Calu3 (cell line): ENCODE results near the gene USP17L27. TPM values are rescaled to one million over a fixed set of nuclear protein-coding genes. Genes with fewer than 3 reads are reported as not detected.
"Not testable (repeated sequence)": the region's sequence is repeated elsewhere in the genome, so short reads cannot be mapped to it uniquely, and the experiment has no call there.

Experiments
- Bru-seq: library from RNA; stranded (reverse); fragments of 400-500 nt; gene quantifications from one replicate; lab custom pipeline; 2021; lab: Mats Ljungman, UMichigan
- BruChase-seq, 2 experiments: library from RNA; stranded (reverse); fragments of 400-500 nt; gene quantifications; one replicate each; lab custom pipeline; 2021; lab: Mats Ljungman, UMichigan
- BruUV-seq: library from RNA; stranded (reverse); fragments of 400-500 nt; replicated peaks from 2 replicates; lab custom pipeline; 2021; lab: Mats Ljungman, UMichigan
- CTCF ChIA-PET: fragments of 300-600 bp; sonication (Branson Sonifier 250); formaldehyde crosslinking; loops from one replicate; lab custom pipeline; 2022; ENCODE audit warnings: antibody characterized with exemption; lab: Charles Lee
- DNase-seq: peaks from one replicate; pipeline ENCODE4 v3.0.0; 2022
- H3K27ac Mint-ChIP-seq: one replicate; pipeline ENCODE4 v1.8.0; 2022; ENCODE audit warnings: mixed read lengths; ENCODE audit not compliant: unreplicated experiment
- H3K27me3 Mint-ChIP-seq: one replicate; pipeline ENCODE4 v1.8.0; 2022; ENCODE audit warnings: mixed read lengths; ENCODE audit not compliant: unreplicated experiment
- H3K36me3 Mint-ChIP-seq: one replicate; pipeline ENCODE4 v1.8.0; 2022; ENCODE audit warnings: mild to moderate bottlenecking, moderate library complexity, mixed read lengths; ENCODE audit not compliant: insufficient read depth, unreplicated experiment
- H3K4me1 Mint-ChIP-seq: one replicate; pipeline ENCODE4 v1.8.0; 2022; ENCODE audit warnings: mild to moderate bottlenecking, low read depth, mixed read lengths; ENCODE audit not compliant: unreplicated experiment
- H3K4me3 Mint-ChIP-seq: one replicate; pipeline ENCODE4 v1.8.0; 2022; ENCODE audit warnings: mild to moderate bottlenecking, low read depth, moderate library complexity, mixed read lengths; ENCODE audit not compliant: unreplicated experiment
- H3K9me3 Mint-ChIP-seq: one replicate; pipeline ENCODE4 v1.8.0; 2022; ENCODE audit warnings: low read depth, mixed read lengths; ENCODE audit not compliant: unreplicated experiment
- intact Hi-C: fragments of 100-400 bp; cut with micrococcal nuclease; formaldehyde crosslinking; loops from one replicate; pipeline ENCODE4 v1.10.0; 2022; ENCODE audit not compliant: unreplicated experiment
- long read RNA-seq: library from polyadenylated mRNA; stranded (forward); transcript quantifications from one replicate; pipeline ENCODE4 v2.0.0, GENCODE V29; 2022
- total RNA-seq: library from RNA; stranded (reverse); gene quantifications from 2 replicates; pipeline ENCODE4 v1.2.3, GENCODE V29; 2022

The USP17L27 gene
- total RNA-seq: not detected in 2 replicates
- Bru-seq, nascent RNA: not detected
- not detected for BruChase-seq, experiment 1, labeled RNA remaining after a 6-hour chase
- BruChase-seq, experiment 2, labeled RNA remaining after a 2-hour chase: not detected
- long read RNA-seq: 0 reads

DNA sequence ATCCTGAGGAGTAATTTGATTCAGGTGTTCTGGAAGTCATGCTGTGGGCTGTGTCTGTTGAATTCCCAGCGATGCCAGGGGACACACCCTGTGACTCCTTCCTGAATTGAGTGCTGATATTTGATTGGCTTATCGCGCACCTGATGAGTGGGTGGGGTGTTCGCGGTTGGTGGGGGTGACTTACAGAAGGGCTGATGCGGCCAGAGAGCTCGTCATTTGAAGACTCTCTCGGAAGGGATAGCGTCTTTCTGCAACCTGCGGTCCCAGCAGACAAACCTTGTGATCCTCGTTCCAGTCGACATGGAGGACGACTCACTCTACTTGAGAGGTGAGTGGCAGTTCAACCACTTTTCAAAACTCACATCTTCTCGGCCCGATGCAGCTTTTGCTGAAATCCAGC lies at the start of gene USP17L27:
USP17L27 (plus strand) TSS at position 301 of the 400 bp plus-strand sequence; CDS start at position 301, 0 bp downstream.
- CTCF ChIA-PET, H3K36me3 Mint-ChIP-seq, intact Hi-C loops, H3K4me3 Mint-ChIP-seq, H3K4me1 Mint-ChIP-seq, H3K9me3 Mint-ChIP-seq, DNase-seq, H3K27me3 Mint-ChIP-seq, BruUV-seq, H3K27ac Mint-ChIP-seq: not testable (repeated sequence)

DNA sequence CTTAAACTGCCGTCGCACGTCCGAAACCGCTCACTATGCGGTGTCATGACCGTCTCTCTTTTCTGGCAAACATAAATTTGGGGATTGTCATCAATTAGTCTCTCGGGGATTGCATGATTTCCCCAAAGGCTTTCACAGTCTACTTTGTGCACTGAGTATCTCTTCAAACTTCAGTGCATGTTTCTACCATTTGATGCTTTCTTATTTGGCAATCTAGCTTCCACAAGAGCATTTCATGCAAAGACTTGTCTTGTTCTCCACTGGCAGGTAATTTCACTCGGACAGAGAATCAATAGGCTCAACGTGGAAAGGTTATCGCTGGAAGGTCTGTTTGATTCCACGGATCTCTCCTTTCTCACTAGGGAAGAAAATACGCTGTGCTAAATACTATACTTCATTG lies 19.8 kb upstream of the USP17L27 start:
- H3K36me3 Mint-ChIP-seq, H3K4me1 Mint-ChIP-seq, BruUV-seq, intact Hi-C loops, H3K27me3 Mint-ChIP-seq, H3K27ac Mint-ChIP-seq, DNase-seq, CTCF ChIA-PET, H3K9me3 Mint-ChIP-seq, H3K4me3 Mint-ChIP-seq: not testable (repeated sequence)

DNA sequence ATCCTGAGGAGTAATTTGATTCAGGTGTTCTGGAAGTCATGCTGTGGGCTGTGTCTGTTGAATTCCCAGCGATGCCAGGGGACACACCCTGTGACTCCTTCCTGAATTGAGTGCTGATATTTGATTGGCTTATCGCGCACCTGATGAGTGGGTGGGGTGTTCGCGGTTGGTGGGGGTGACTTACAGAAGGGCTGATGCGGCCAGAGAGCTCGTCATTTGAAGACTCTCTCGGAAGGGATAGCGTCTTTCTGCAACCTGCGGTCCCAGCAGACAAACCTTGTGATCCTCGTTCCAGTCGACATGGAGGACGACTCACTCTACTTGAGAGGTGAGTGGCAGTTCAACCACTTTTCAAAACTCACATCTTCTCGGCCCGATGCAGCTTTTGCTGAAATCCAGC lies 19.1 kb upstream of the USP17L27 start, which contains the start of gene USP17L24:
USP17L24 (plus strand) TSS at position 301 of the 400 bp plus-strand sequence; CDS start at position 301, 0 bp downstream.
- H3K4me1 Mint-ChIP-seq, DNase-seq, H3K4me3 Mint-ChIP-seq, H3K9me3 Mint-ChIP-seq, H3K27ac Mint-ChIP-seq, BruUV-seq, intact Hi-C loops, H3K27me3 Mint-ChIP-seq, H3K36me3 Mint-ChIP-seq, CTCF ChIA-PET: not testable (repeated sequence)

- H3K4me3 Mint-ChIP-seq, H3K27ac Mint-ChIP-seq, intact Hi-C loops, BruUV-seq, H3K27me3 Mint-ChIP-seq, H3K4me1 Mint-ChIP-seq, DNase-seq, H3K36me3 Mint-ChIP-seq, CTCF ChIA-PET, H3K9me3 Mint-ChIP-seq: not testable (repeated sequence)
Observed at GRCh38 chr4:9329611-9330010, 14.3 kb upstream of the USP17L27 start, which contains the start of gene USP17L25. USP17L25 (plus strand) TSS chr4:9329911; CDS start chr4:9329911, 0 bp downstream.

DNA sequence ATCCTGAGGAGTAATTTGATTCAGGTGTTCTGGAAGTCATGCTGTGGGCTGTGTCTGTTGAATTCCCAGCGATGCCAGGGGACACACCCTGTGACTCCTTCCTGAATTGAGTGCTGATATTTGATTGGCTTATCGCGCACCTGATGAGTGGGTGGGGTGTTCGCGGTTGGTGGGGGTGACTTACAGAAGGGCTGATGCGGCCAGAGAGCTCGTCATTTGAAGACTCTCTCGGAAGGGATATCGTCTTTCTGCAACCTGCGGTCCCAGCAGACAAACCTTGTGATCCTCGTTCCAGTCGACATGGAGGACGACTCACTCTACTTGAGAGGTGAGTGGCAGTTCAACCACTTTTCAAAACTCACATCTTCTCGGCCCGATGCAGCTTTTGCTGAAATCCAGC lies 9.6 kb upstream of the USP17L27 start, which contains the start of gene USP17L26:
USP17L26 (plus strand) TSS at position 301 of the 400 bp plus-strand sequence; CDS start at position 301, 0 bp downstream.
- intact Hi-C loops, H3K4me3 Mint-ChIP-seq, CTCF ChIA-PET, H3K36me3 Mint-ChIP-seq, H3K27ac Mint-ChIP-seq, BruUV-seq, H3K9me3 Mint-ChIP-seq, H3K4me1 Mint-ChIP-seq, DNase-seq, H3K27me3 Mint-ChIP-seq: not testable (repeated sequence)

DNA sequence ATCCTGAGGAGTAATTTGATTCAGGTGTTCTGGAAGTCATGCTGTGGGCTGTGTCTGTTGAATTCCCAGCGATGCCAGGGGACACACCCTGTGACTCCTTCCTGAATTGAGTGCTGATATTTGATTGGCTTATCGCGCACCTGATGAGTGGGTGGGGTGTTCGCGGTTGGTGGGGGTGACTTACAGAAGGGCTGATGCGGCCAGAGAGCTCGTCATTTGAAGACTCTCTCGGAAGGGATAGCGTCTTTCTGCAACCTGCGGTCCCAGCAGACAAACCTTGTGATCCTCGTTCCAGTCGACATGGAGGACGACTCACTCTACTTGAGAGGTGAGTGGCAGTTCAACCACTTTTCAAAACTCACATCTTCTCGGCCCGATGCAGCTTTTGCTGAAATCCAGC lies 4.8 kb upstream of the USP17L27 start, which contains the start of gene USP17L5:
USP17L5 (plus strand) TSS at position 301 of the 400 bp plus-strand sequence; CDS start at position 301, 0 bp downstream.
- H3K4me1 Mint-ChIP-seq, H3K4me3 Mint-ChIP-seq, CTCF ChIA-PET, DNase-seq, H3K27me3 Mint-ChIP-seq, BruUV-seq, intact Hi-C loops, H3K27ac Mint-ChIP-seq, H3K9me3 Mint-ChIP-seq, H3K36me3 Mint-ChIP-seq: not testable (repeated sequence)

DNA sequence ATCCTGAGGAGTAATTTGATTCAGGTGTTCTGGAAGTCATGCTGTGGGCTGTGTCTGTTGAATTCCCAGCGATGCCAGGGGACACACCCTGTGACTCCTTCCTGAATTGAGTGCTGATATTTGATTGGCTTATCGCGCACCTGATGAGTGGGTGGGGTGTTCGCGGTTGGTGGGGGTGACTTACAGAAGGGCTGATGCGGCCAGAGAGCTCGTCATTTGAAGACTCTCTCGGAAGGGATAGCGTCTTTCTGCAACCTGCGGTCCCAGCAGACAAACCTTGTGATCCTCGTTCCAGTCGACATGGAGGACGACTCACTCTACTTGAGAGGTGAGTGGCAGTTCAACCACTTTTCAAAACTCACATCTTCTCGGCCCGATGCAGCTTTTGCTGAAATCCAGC lies 4.6 kb downstream of the USP17L27 start, which contains the start of gene USP17L28:
USP17L28 (plus strand) TSS at position 301 of the 400 bp plus-strand sequence; CDS start at position 301, 0 bp downstream.
- H3K9me3 Mint-ChIP-seq: not testable (repeated sequence)

GRCh38 chr4:9350866-9351265 lies 6.9 kb downstream of the USP17L27 start:
- CTCF ChIA-PET, DNase-seq, BruUV-seq, H3K27ac Mint-ChIP-seq, H3K9me3 Mint-ChIP-seq, H3K27me3 Mint-ChIP-seq, H3K36me3 Mint-ChIP-seq, H3K4me1 Mint-ChIP-seq, intact Hi-C loops, H3K4me3 Mint-ChIP-seq: not testable (repeated sequence)

More for the DNA sequence above, 4.6 kb downstream of the USP17L27 start, which contains the start of gene USP17L28:
- H3K27me3 Mint-ChIP-seq, BruUV-seq, H3K27ac Mint-ChIP-seq, H3K4me3 Mint-ChIP-seq, DNase-seq, H3K36me3 Mint-ChIP-seq, intact Hi-C loops, CTCF ChIA-PET, H3K4me1 Mint-ChIP-seq: not testable (repeated sequence)

- H3K9me3 Mint-ChIP-seq, DNase-seq, H3K27ac Mint-ChIP-seq, intact Hi-C loops, H3K4me3 Mint-ChIP-seq, H3K36me3 Mint-ChIP-seq, H3K27me3 Mint-ChIP-seq, CTCF ChIA-PET, H3K4me1 Mint-ChIP-seq, BruUV-seq: not testable (repeated sequence)
Observed at GRCh38 chr4:9353338-9353737, 9.4 kb downstream of the USP17L27 start, which contains the start of gene USP17L29. USP17L29 (plus strand) TSS chr4:9353638; CDS start chr4:9353638, 0 bp downstream.

DNA sequence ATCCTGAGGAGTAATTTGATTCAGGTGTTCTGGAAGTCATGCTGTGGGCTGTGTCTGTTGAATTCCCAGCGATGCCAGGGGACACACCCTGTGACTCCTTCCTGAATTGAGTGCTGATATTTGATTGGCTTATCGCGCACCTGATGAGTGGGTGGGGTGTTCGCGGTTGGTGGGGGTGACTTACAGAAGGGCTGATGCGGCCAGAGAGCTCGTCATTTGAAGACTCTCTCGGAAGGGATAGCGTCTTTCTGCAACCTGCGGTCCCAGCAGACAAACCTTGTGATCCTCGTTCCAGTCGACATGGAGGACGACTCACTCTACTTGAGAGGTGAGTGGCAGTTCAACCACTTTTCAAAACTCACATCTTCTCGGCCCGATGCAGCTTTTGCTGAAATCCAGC lies 18.9 kb downstream of the USP17L27 start, which contains the start of gene USP17L30:
USP17L30 (plus strand) TSS at position 301 of the 400 bp plus-strand sequence; CDS start at position 301, 0 bp downstream.
- BruUV-seq, intact Hi-C loops, H3K4me1 Mint-ChIP-seq, H3K9me3 Mint-ChIP-seq, DNase-seq, H3K27ac Mint-ChIP-seq, CTCF ChIA-PET, H3K36me3 Mint-ChIP-seq, H3K4me3 Mint-ChIP-seq, H3K27me3 Mint-ChIP-seq: not testable (repeated sequence)
